Sigmoid colon (tissue), 4 donors: ENCODE results near the gene COL28A1.

Experiments
- CTCF ChIP-seq, 4 experiments: fragments of 450-650 bp in 3 of 4; fragments of 200-600 bp in 1 of 4; IDR thresholded peaks; one replicate each; pipeline ENCODE4 v1.5.1; 2016 to 2019; ENCODE audit warnings: antibody characterized with exemption in 4 of 4, mild to moderate bottlenecking in 3 of 4, moderate library complexity in 2 of 4
- EP300 ChIP-seq, 4 donors: sonication (generic); formaldehyde crosslinking; IDR thresholded peaks; one replicate each; pipeline ENCODE4 v1.6.1; 2017; ENCODE audit warnings: antibody characterized with exemption in 4 of 4
- POLR2A ChIP-seq, 2 donors: fragments of 450-650 bp; IDR thresholded peaks; one replicate each; pipeline ENCODE4 v1.6.1; 2016; ENCODE audit warnings: antibody characterized with exemption in 2 of 2, mild to moderate bottlenecking in 2 of 2, moderate library complexity in 2 of 2

GRCh38 chr7:7579638-7580037, 44.0 kb upstream of the COL28A1 start:
- TF ChIP-seq POLR2A (IDR thresholded peaks at IDR 0.05) (no peak), CTCF (IDR thresholded peaks at IDR 0.05) (no peak), EP300 (IDR thresholded peaks at IDR 0.05) (no peak)
